Progenitor cell of endocrine pancreas (in vitro differentiated cells): Measurements from ENCODE around the gene AP4E1. TPM values are rescaled to one million over a fixed set of nuclear protein-coding genes. Genes with fewer than 3 reads are reported as not detected.
A peak's percentile ranks its signal among the peaks of the same experiment; 100 is the strongest.
"Not testable (repeated sequence)": the region's sequence is repeated elsewhere in the genome, so short reads cannot be mapped to it uniquely, and the experiment has no call there.

ENCODE experiments used
- DNase-seq: peaks from one replicate; pipeline ENCODE4 v3.0.0; 2021; ENCODE audit warnings: low spot score; ENCODE audit not compliant: unreplicated experiment
- H3K27ac Mint-ChIP-seq: 2 replicates; pipeline ENCODE4 v1.8.0; 2021; ENCODE audit warnings: mild to moderate bottlenecking, moderate library complexity, mixed read lengths
- H3K27me3 Mint-ChIP-seq: 2 replicates; pipeline ENCODE4 v1.8.0; 2021; ENCODE audit warnings: mixed read lengths
- H3K36me3 Mint-ChIP-seq: 2 replicates; pipeline ENCODE4 v1.8.0; 2022; ENCODE audit warnings: mixed read lengths; ENCODE audit not compliant: insufficient read depth
- H3K4me1 Mint-ChIP-seq: 2 replicates; pipeline ENCODE4 v1.8.0; 2021; ENCODE audit warnings: low read depth, mixed read lengths
- H3K4me3 Mint-ChIP-seq: 2 replicates; pipeline ENCODE4 v1.8.0; 2021; ENCODE audit warnings: low read depth, mild to moderate bottlenecking, moderate library complexity, mixed read lengths
- H3K9me3 Mint-ChIP-seq: 2 replicates; pipeline ENCODE4 v1.8.0; 2021; ENCODE audit warnings: low read depth, mixed read lengths
- CTCF ChIP-seq: fragments of 200-600 bp; sonication (generic); IDR thresholded peaks from one replicate; pipeline ENCODE4 v1.5.0; 2021; ENCODE audit warnings: antibody characterized with exemption, mild to moderate bottlenecking; ENCODE audit not compliant: unreplicated experiment
- total RNA-seq: library from RNA; stranded (reverse); gene quantifications from 2 replicates; pipeline ENCODE4 v1.2.1, GENCODE V29; 2021

The AP4E1 gene
- total RNA-seq, 1 donor from 2014 or later: 10.5 TPM

DNA sequence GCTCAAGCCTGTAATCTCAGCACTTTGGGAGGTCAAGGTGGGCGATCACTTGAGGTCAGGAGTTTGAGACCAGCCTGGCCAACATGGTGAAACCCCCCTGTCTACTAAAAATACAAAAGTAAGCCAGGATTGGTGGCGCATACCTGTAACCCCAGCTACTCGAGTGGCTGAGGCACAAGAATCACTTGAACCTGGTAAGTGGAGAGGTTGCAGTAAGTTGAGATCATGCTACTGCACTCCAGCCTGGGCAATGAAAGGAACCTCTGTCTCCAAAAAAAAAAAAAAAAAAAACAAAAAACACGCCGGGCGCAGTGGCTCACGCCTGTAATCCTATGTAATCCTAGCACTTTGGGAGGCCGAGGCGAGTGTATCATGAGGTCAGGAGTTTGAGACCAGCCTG, 18.9 kb upstream of the AP4E1 start:
- Mint-ChIP-seq H3K27me3 (no peaks in the 10 kb centered on the region), H3K27ac (no peak overlapping the region), H3K36me3 (no peaks in the 10 kb centered on the region), H3K4me3 (no peak overlapping the region), H3K9me3 (peaks cover 21% of the 10 kb centered on the region), H3K4me1 (peaks cover 1% of the 10 kb centered on the region)
- no peak for DNase-seq
- no peak for TF ChIP-seq CTCF

DNA sequence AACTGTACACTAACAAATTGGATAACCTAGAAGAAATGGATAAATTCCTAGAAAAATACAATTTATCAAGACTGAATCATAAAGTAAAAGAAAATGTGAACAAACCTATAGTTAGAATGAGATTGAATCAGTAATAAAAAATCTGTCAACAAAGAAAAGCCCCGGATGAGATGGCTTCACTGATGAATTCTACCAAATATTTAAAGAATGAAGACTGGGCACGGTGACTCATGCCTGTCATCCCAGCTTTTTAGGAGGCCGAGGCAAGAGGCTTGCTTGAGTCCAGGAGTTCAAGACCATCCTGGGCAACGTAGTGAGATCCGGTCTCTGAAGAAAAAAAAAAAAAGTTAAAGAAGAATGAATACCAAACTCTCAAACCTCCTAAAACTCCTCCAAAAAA, 17.7 kb upstream of the AP4E1 start:
- H3K4me3 Mint-ChIP-seq: no peak overlapping the region
- peaks cover 23% of the 10 kb centered on the region for H3K9me3 Mint-ChIP-seq
- H3K27ac Mint-ChIP-seq: no peak overlapping the region
- DNase-seq: no peak
- TF ChIP-seq CTCF: no peak
- H3K36me3 Mint-ChIP-seq: no peaks in the 10 kb centered on the region
- H3K27me3 Mint-ChIP-seq: no peaks in the 10 kb centered on the region
- peaks cover under 1% of the 10 kb centered on the region for H3K4me1 Mint-ChIP-seq

- Mint-ChIP-seq H3K4me1 (no peaks in the 10 kb centered on the region), H3K4me3 (no peak overlapping the region), H3K27ac (no peak overlapping the region), H3K27me3 (no peaks in the 10 kb centered on the region), H3K9me3 (peaks cover 23% of the 10 kb centered on the region), H3K36me3 (no peaks in the 10 kb centered on the region)
- no peak for TF ChIP-seq CTCF
- no peak for DNase-seq
These were observed 17.3 kb upstream of the AP4E1 start for GRCh38 chr15:50891159-50891558.

DNA sequence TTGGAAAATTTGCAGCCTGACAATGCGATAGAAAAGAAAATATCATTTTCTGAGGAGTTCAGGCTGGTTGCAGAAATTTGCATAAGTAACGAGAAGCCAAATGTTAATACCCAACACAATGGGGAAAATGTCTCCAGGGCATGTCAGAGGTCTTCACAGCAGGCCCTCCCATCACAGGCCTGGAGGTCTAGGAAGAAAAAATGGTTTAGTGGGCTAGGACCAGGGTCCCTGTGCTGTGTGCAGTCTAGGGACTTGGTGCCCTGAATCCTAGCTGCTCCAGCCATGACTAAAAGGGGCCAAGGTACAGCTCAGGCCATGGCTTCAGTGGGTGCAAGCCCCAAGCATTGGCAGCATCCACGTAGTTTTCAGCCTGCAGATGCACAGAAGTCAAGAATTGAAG, 14.5 kb upstream of the AP4E1 start:
- no peak for DNase-seq
- no peak for TF ChIP-seq CTCF
- no peak overlapping the region for H3K27ac Mint-ChIP-seq
- no peaks in the 10 kb centered on the region for H3K27me3 Mint-ChIP-seq
- H3K9me3 Mint-ChIP-seq: peaks cover 23% of the 10 kb centered on the region
- H3K4me3 Mint-ChIP-seq: no peak overlapping the region
- H3K4me1 Mint-ChIP-seq: no peaks in the 10 kb centered on the region
- no peaks in the 10 kb centered on the region for H3K36me3 Mint-ChIP-seq

DNA sequence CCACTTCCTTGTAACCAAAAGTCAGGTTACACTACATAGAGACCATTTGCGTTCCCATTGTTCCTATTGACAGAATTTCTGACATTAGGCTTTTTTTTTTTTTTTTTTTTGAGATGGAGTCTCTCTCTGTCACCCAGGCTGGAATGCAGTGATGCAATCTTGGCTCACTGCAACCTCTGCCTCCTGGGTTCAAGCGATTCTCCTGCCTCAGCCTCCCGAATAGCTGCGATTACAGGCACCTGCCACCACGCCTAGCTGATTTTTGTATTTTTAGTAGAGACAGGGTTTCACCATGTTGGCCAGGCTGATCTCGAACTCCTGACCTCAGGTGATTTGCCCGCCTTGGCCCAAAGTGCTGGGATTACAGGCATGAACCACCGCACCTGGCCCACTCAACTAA, 7.1 kb upstream of the AP4E1 start:
- not testable (repeated sequence) for H3K9me3 Mint-ChIP-seq, H3K36me3 Mint-ChIP-seq, H3K4me3 Mint-ChIP-seq, DNase-seq, H3K27me3 Mint-ChIP-seq, H3K4me1 Mint-ChIP-seq
- peak overlapping the region; percentile 37 for H3K27ac Mint-ChIP-seq

DNA sequence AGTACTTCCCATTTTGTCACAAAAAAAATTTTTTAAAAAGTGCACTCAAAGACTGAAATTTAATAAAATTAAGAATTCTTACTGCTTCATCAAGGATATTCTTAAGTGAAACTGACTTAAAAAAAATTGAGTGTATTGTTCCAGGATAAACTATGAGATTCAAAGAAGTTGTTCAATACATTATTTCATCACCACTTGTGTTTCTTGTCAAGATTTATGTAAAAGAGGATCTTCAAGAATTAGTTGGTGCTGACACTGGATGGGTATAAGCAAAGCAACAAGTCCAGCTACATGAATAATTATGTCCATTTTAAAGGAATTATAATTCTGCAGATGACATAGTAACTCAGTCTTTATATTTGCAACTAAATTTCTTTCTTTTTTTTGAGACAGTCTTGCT, 4.3 kb upstream of the AP4E1 start:
- Mint-ChIP-seq H3K27ac (no peak overlapping the region), H3K27me3 (no peaks in the 10 kb centered on the region), H3K4me3 (no peak overlapping the region), H3K4me1 (peaks cover 3% of the 10 kb centered on the region), H3K9me3 (no peaks in the 10 kb centered on the region), H3K36me3 (no peaks in the 10 kb centered on the region)
- no peak for DNase-seq
- TF ChIP-seq CTCF: no peak
